Right lobe of liver (tissue), 6 donors: ENCODE measurements around the gene B3GAT1. TPM values are rescaled to one million over a fixed set of nuclear protein-coding genes. Genes with fewer than 3 reads are reported as not detected.

ENCODE experiments used
- ATAC-seq, 4 donors: fragments of 200-7000 bp; cut with Tn5 transposase; one replicate each; pipeline ENCODE4 v1.9.1; 2020; ENCODE audit warnings: mild to moderate bottlenecking in 4 of 4, moderate library complexity in 4 of 4
- DNase-seq, 3 donors: peaks; one replicate each; pipeline ENCODE4 v3.0.0-alpha.2; 2020
- H3K27ac ChIP-seq, 3 donors: fragments of 200-600 bp; one replicate each; pipeline ENCODE4 v1.8.0; 2022
- H3K27me3 ChIP-seq, 2 donors: fragments of 200-600 bp; one replicate each; pipeline ENCODE4 v1.8.0; 2022
- H3K36me3 ChIP-seq, 4 donors: fragments of 200-600 bp; sonication (generic) in 1 of 4; one replicate each; pipeline versions ENCODE4 v1.5.1 to v1.8.0; 2017 to 2022; ENCODE audit warnings: control low read depth in 1 of 4
- H3K4me1 ChIP-seq, 4 donors: fragments of 200-600 bp; sonication (generic) in 1 of 4; one replicate each; pipeline versions ENCODE4 v1.5.1 to v1.8.0; 2017 to 2022; ENCODE audit warnings: control low read depth in 1 of 4
- H3K4me3 ChIP-seq, 3 donors: fragments of 200-600 bp; one replicate each; pipeline ENCODE4 v1.8.0; 2022
- H3K9me3 ChIP-seq, 4 donors: fragments of 200-600 bp; sonication (generic) in 1 of 4; one replicate each; pipeline versions ENCODE4 v1.5.1 to v1.8.0; 2017 to 2022; ENCODE audit warnings: control low read depth in 1 of 4
- CTCF ChIP-seq, 4 donors: fragments of 200-600 bp in 3 of 4; fragments of 450-650 bp in 1 of 4; IDR thresholded peaks; one replicate each; pipeline versions ENCODE4 v1.5.1 to v1.8.0; 2016 to 2022; ENCODE audit warnings: antibody characterized with exemption in 4 of 4, mild to moderate bottlenecking in 2 of 4
- POLR2A ChIP-seq: fragments of 450-650 bp; IDR thresholded peaks from one replicate; pipeline ENCODE4 v1.6.1; 2017; ENCODE audit warnings: antibody characterized with exemption, mild to moderate bottlenecking
- WGBS: methylation state at CpG from one replicate; pipeline ENCODE4 v1.1.6; 2018; ENCODE audit warnings: low coverage, low lambda C conversion rate; ENCODE audit not compliant: insufficient coverage; ENCODE audit errors: missing lambda C conversion rate; 5-methylcytosine and 5-hydroxymethylcytosine counted together
- intact Hi-C, 2 donors: fragments of 100-400 bp; cut with DNase I; formaldehyde crosslinking; loops; one replicate each; pipeline versions ENCODE4 v1.11.2 to v1.14.1; 2022
- total RNA-seq, 6 experiments: library from RNA; depleted of rRNA in 2 of 6; stranded (reverse); fragments of >200 nt in 2 of 6; fragmentation: NEBNext Ultra II Directional in 3 of 6; extraction: Animal tissue kit (Norgen Biotek cat#: 25700) in 3 of 6; gene quantifications; one replicate each; pipeline versions ENCODE4 v1.1.0 to v1.2.4, GENCODE V29; 2016 to 2023
- donor health status: DM: no; HTN: yes; CAD: no.
- donor health status: DM: no; HTN: no; CAD: no.
- donor health status: DM: no; HTN: no; CAD: no.
- donor health status: DM: no; HTN: yes; CAD: no.
- donor health status: DM: no; HTN: yes; CAD: no.

B3GAT1 gene
- total RNA-seq, 6 experiments from 2014 or later, result 0.76 to 8.8 (median 5.1) TPM

GRCh38 chr11:134402910-134403309, 9.1 kb downstream of the B3GAT1 start:
- no peaks in the 10 kb centered on the region for H3K9me3 ChIP-seq
- ATAC-seq (no peak), DNase-seq (no peak)
- TF ChIP-seq CTCF (IDR thresholded peaks at IDR 0.05), result no peak
- no peak for TF ChIP-seq POLR2A
- no peak overlapping the region for H3K4me3 ChIP-seq
- no peak overlapping the region for H3K27ac ChIP-seq
- H3K4me1 ChIP-seq, result peaks cover 0 to 15% (median 7%) of the 10 kb centered on the region in 4 donors
- no CpG with 5 or more reads among the region's 12 CpGs for WGBS
- intact Hi-C loops, result no loop called here
- H3K36me3 ChIP-seq, result no peaks in the 10 kb centered on the region
- H3K27me3 ChIP-seq, result no peaks in the 10 kb centered on the region

GRCh38 chr11:134401825-134402809, 9.9 kb downstream of the B3GAT1 start:
- TF ChIP-seq POLR2A, result no peak
- no peak for TF ChIP-seq CTCF (IDR thresholded peaks at IDR 0.05)
- no peak overlapping the region for H3K27ac ChIP-seq
- 47% methylated on average over 3 of the region's 19 CpGs for WGBS
- DNase-seq (no peak), ATAC-seq (peak in 1 of 4 donors; percentile 25)
- intact Hi-C loops, result no loop called here
- no peak overlapping the region for H3K4me3 ChIP-seq
- H3K27me3 ChIP-seq, result no peaks in the 10 kb centered on the region
- peaks cover 0 to 16% (median 7%) of the 10 kb centered on the region in 4 donors for H3K4me1 ChIP-seq
- H3K9me3 ChIP-seq, result no peaks in the 10 kb centered on the region
- no peaks in the 10 kb centered on the region for H3K36me3 ChIP-seq

- no peak overlapping the region for H3K4me3 ChIP-seq
- H3K4me1 ChIP-seq, result peaks cover 0 to 13% (median 6%) of the 10 kb centered on the region in 4 donors
- intact Hi-C loops, result no loop called here
- H3K27ac ChIP-seq, result no peak overlapping the region
- no peaks in the 10 kb centered on the region for H3K27me3 ChIP-seq
- H3K36me3 ChIP-seq, result no peaks in the 10 kb centered on the region
- no peak for DNase-seq
- no peaks in the 10 kb centered on the region for H3K9me3 ChIP-seq
- TF ChIP-seq POLR2A, result no peak
- 86% methylated on average over 4 of the region's 7 CpGs for WGBS
- no peak for ATAC-seq
Observed at GRCh38 chr11:134399996-134400395, 12.0 kb downstream of the B3GAT1 start.

- H3K27ac ChIP-seq, result no peak overlapping the region
- no peaks in the 10 kb centered on the region for H3K9me3 ChIP-seq
- no peak for DNase-seq
- no peaks in the 10 kb centered on the region for H3K27me3 ChIP-seq
- no peak for ATAC-seq
- WGBS, result no CpG with 5 or more reads among the region's 8 CpGs
- H3K4me1 ChIP-seq, result peaks cover 0 to 13% (median 6%) of the 10 kb centered on the region in 4 donors
- no peaks in the 10 kb centered on the region for H3K36me3 ChIP-seq
- no peak overlapping the region for H3K4me3 ChIP-seq
- TF ChIP-seq POLR2A (no peak), CTCF (IDR thresholded peaks at IDR 0.05) (no peak)
- intact Hi-C loops, result no loop called here
Observed at GRCh38 chr11:134399293-134399654, 12.8 kb downstream of the B3GAT1 start.

GRCh38 chr11:134398644-134399292, 13.3 kb downstream of the B3GAT1 start:
- intact Hi-C loops, result no loop called here
- Histone ChIP-seq H3K27me3 (no peaks in the 10 kb centered on the region), H3K27ac (peak overlapping the region in 1 of 3 donors; percentile 40), H3K4me1 (peaks cover 0 to 13% (median 6%) of the 10 kb centered on the region in 4 donors), H3K36me3 (no peaks in the 10 kb centered on the region), H3K9me3 (no peaks in the 10 kb centered on the region), H3K4me3 (no peak overlapping the region)
- DNase-seq, result no peak
- ATAC-seq, result peak in 1 of 4 donors; percentile 12
- TF ChIP-seq CTCF (IDR thresholded peaks at IDR 0.05), result no peak
- no peak for TF ChIP-seq POLR2A
- WGBS, result 54% methylated on average over 4 of the region's 13 CpGs
